Neural progenitor cell (in vitro differentiated cells): ENCODE data around the gene FGF9. TPM values are rescaled to one million over a fixed set of nuclear protein-coding genes. Genes with fewer than 3 reads are reported as not detected.

Experiments
- DNase-seq: peaks from one replicate; pipeline ENCODE4 v3.0.0-alpha.2; 2016; ENCODE audit warnings: low spot score
- H2AFZ ChIP-seq: fragments of 200-600 bp; sonication (generic); replicated peaks from 2 replicates; pipeline ENCODE4 v1.6.1; 2016; ENCODE audit warnings: antibody characterized with exemption
- H3F3A ChIP-seq: fragments of 200-600 bp; sonication (generic); 2 replicates; pipeline ENCODE4 v1.6.1; 2016; ENCODE audit warnings: antibody characterized with exemption, low read depth
- H3K27ac ChIP-seq: fragments of 200-600 bp; sonication (generic); 2 replicates; pipeline ENCODE4 v1.5.1; 2016; ENCODE audit warnings: mild to moderate bottlenecking
- H3K27me3 ChIP-seq: fragments of 200-600 bp; sonication (generic); 2 replicates; pipeline ENCODE4 v1.6.1; 2016; ENCODE audit warnings: mild to moderate bottlenecking, moderate library complexity
- H3K36me3 ChIP-seq: fragments of 200-600 bp; sonication (generic); 2 replicates; pipeline ENCODE4 v1.5.1; 2016
- H3K4me1 ChIP-seq: fragments of 200-600 bp; sonication (generic); 2 replicates; pipeline ENCODE4 v1.6.1; 2016; ENCODE audit warnings: mixed run types
- H3K4me2 ChIP-seq: fragments of 200-600 bp; sonication (generic); 2 replicates; pipeline ENCODE4 v1.6.1; 2016
- H3K4me3 ChIP-seq: fragments of 200-600 bp; sonication (generic); 2 replicates; pipeline ENCODE4 v1.5.1; 2016
- H3K79me2 ChIP-seq: fragments of 200-600 bp; sonication (generic); 2 replicates; pipeline ENCODE4 v1.6.1; 2016; ENCODE audit warnings: low read depth
- H3K9ac ChIP-seq: fragments of 200-600 bp; sonication (generic); 2 replicates; pipeline ENCODE4 v1.6.1; 2016
- H3K9me3 ChIP-seq: fragments of 200-600 bp; sonication (generic); 2 replicates; pipeline ENCODE4 v1.5.1; 2016; ENCODE audit warnings: low read depth
- H4K20me1 ChIP-seq: fragments of 200-600 bp; sonication (generic); 2 replicates; pipeline ENCODE4 v1.6.1; 2016; ENCODE audit warnings: low read depth
- H3K27ac Mint-ChIP-seq: 3 replicates; pipeline ENCODE4 v1.8.0; 2021; ENCODE audit warnings: mixed read lengths
- H3K27me3 Mint-ChIP-seq: 2 replicates; pipeline ENCODE4 v1.8.0; 2022; ENCODE audit warnings: low read depth, mild to moderate bottlenecking, inconsistent platforms, moderate library complexity, mixed read lengths; ENCODE audit not compliant: insufficient read depth
- H3K36me3 Mint-ChIP-seq: 3 replicates; pipeline ENCODE4 v1.8.0; 2021; ENCODE audit warnings: mixed read lengths
- H3K4me1 Mint-ChIP-seq: 3 replicates; pipeline ENCODE4 v1.8.0; 2021; ENCODE audit warnings: mixed read lengths
- H3K4me3 Mint-ChIP-seq: 3 replicates; pipeline ENCODE4 v1.8.0; 2021; ENCODE audit warnings: mild to moderate bottlenecking, moderate library complexity, mixed read lengths
- H3K9me3 Mint-ChIP-seq: 3 replicates; pipeline ENCODE4 v1.8.0; 2020; ENCODE audit warnings: mixed read lengths
- EZH2 ChIP-seq: fragments of 200-600 bp; sonication (generic); IDR thresholded peaks from 2 replicates; pipeline ENCODE4 v1.6.1; 2017; ENCODE audit warnings: antibody characterized with exemption, mild to moderate bottlenecking, moderate library complexity
- EZH2phosphoT487 ChIP-seq: fragments of 200-600 bp; sonication (generic); IDR thresholded peaks from 2 replicates; pipeline ENCODE4 v1.6.1; 2017; ENCODE audit warnings: antibody characterized with exemption
- total RNA-seq: library from RNA; depleted of rRNA; stranded (reverse); fragments of >200 nt; gene quantifications from 2 replicates; pipeline ENCODE4 v1.2.3, GENCODE V29; 2015; ENCODE audit warnings: low replicate concordance
- TF ChIP-seq, protein P1 (sequence below): fragments of 200-600 bp; sonication (generic); IDR thresholded peaks from 2 replicates; pipeline ENCODE4 v1.5.1; 2017; ENCODE audit warnings: antibody characterized with exemption, mild to moderate bottlenecking

FGF9 gene
- total RNA-seq, 1 donor from 2014 or later, result 2.1 TPM

DNA sequence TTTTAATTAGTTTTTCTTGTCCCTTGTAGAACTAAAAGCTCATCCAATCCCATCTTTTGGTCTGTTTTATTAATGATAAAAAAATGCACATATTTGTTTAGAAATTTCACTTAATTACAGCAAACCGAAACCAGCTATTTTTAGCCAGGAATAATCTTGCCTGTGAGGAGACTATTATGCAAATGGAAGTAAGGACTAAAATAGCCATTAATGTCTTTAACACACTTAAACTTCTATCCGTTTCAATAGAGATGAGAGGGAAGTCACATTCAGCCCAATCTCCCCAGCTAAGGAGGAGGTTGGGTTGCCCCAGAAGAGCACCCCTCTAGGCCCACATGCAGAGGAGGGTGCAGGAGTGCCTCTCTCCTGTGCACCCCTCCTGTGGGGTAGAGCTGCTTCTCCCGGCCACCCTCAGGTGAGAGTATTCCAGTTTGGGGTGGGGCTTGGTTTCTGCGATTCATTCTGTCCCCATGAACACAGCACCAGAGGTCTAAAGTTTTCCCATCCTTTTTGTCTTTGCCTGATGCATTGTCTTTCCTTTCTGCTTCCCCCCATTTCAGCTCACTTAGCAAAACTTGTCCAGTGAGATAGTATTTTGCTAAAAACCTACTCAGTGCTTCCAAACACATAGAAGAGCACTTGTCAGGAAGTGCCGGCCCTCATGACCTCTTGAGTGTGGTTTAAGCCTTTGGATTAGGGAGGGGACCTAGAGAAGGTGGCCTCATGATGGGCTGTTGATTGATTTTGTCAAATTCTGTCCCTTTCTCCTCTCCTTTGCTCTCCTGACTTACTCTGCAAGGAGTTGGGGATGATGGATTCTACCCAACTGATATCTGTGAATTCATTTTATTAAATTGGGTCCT is 28.2 kb downstream of the FGF9 start:
- Histone ChIP-seq H3K4me2 (no peak overlapping the region), H2AFZ (no peak overlapping the region), H3K4me1 (no peaks in the 10 kb centered on the region), H3F3A (no peaks in the 10 kb centered on the region), H3K27ac (no peak overlapping the region), H4K20me1 (no peaks in the 10 kb centered on the region), H3K36me3 (no peaks in the 10 kb centered on the region), H3K9me3 (no peaks in the 10 kb centered on the region), H3K4me3 (no peak overlapping the region), H3K9ac (no peak overlapping the region), H3K27me3 (no peaks in the 10 kb centered on the region), H3K79me2 (no peaks in the 10 kb centered on the region)
- Mint-ChIP-seq H3K27ac (no peak overlapping the region), H3K4me3 (no peak overlapping the region), H3K36me3 (peaks cover 7% of the 10 kb centered on the region), H3K27me3 (no peaks in the 10 kb centered on the region), H3K9me3 (no peaks in the 10 kb centered on the region), H3K4me1 (no peaks in the 10 kb centered on the region)
- TF ChIP-seq EZH2phosphoT487, result no peak
- DNase-seq, result no peak

DNA sequence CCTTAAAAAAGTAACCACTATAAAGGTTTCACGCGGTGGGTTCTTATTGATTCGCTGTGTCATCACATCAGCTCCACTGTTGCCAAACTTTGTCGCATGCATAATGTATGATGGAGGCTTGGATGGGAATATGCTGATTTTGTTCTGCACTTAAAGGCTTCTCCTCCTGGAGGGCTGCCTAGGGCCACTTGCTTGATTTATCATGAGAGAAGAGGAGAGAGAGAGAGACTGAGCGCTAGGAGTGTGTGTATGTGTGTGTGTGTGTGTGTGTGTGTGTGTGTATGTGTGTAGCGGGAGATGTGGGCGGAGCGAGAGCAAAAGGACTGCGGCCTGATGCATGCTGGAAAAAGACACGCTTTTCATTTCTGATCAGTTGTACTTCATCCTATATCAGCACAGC is 30.6 kb downstream of the FGF9 start:
- Mint-ChIP-seq H3K4me1 (no peaks in the 10 kb centered on the region), H3K27ac (no peak overlapping the region), H3K9me3 (no peaks in the 10 kb centered on the region), H3K36me3 (peaks cover 7% of the 10 kb centered on the region), H3K4me3 (no peak overlapping the region), H3K27me3 (no peaks in the 10 kb centered on the region)
- no peak for DNase-seq
- Histone ChIP-seq H3K4me3 (no peak overlapping the region), H3K4me1 (no peaks in the 10 kb centered on the region), H3K27ac (no peak overlapping the region), H3F3A (no peaks in the 10 kb centered on the region), H3K27me3 (no peaks in the 10 kb centered on the region), H3K79me2 (no peaks in the 10 kb centered on the region), H3K9ac (no peak overlapping the region), H4K20me1 (no peaks in the 10 kb centered on the region), H3K36me3 (no peaks in the 10 kb centered on the region), H3K9me3 (no peaks in the 10 kb centered on the region), H3K4me2 (no peak overlapping the region), H2AFZ (no peak overlapping the region)
- TF ChIP-seq, protein P1, sequence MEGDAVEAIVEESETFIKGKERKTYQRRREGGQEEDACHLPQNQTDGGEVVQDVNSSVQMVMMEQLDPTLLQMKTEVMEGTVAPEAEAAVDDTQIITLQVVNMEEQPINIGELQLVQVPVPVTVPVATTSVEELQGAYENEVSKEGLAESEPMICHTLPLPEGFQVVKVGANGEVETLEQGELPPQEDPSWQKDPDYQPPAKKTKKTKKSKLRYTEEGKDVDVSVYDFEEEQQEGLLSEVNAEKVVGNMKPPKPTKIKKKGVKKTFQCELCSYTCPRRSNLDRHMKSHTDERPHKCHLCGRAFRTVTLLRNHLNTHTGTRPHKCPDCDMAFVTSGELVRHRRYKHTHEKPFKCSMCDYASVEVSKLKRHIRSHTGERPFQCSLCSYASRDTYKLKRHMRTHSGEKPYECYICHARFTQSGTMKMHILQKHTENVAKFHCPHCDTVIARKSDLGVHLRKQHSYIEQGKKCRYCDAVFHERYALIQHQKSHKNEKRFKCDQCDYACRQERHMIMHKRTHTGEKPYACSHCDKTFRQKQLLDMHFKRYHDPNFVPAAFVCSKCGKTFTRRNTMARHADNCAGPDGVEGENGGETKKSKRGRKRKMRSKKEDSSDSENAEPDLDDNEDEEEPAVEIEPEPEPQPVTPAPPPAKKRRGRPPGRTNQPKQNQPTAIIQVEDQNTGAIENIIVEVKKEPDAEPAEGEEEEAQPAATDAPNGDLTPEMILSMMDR, result no peak
- TF ChIP-seq EZH2phosphoT487, result no peak
- no peak for TF ChIP-seq EZH2

- TF ChIP-seq, protein P1, result no peak
- no peak for TF ChIP-seq EZH2phosphoT487
- no peak for TF ChIP-seq EZH2
- H3F3A ChIP-seq, result no peaks in the 10 kb centered on the region
- no peak overlapping the region for H3K4me2 ChIP-seq
- H3K27ac Mint-ChIP-seq, result no peak overlapping the region
- no peak for DNase-seq
- H3K4me1 ChIP-seq, result no peaks in the 10 kb centered on the region
- H3K27ac ChIP-seq, result no peak overlapping the region
- no peaks in the 10 kb centered on the region for H3K9me3 Mint-ChIP-seq
- H2AFZ ChIP-seq, result no peak overlapping the region
- no peaks in the 10 kb centered on the region for H3K79me2 ChIP-seq
- no peaks in the 10 kb centered on the region for H3K27me3 Mint-ChIP-seq
- no peaks in the 10 kb centered on the region for H4K20me1 ChIP-seq
- H3K4me3 Mint-ChIP-seq, result no peak overlapping the region
- no peak overlapping the region for H3K9ac ChIP-seq
- no peaks in the 10 kb centered on the region for H3K9me3 ChIP-seq
- no peaks in the 10 kb centered on the region for H3K4me1 Mint-ChIP-seq
- no peaks in the 10 kb centered on the region for H3K36me3 ChIP-seq
- no peak overlapping the region for H3K4me3 ChIP-seq
- no peaks in the 10 kb centered on the region for H3K27me3 ChIP-seq
- peaks cover 4% of the 10 kb centered on the region for H3K36me3 Mint-ChIP-seq
These were observed 33.0 kb downstream of the FGF9 start for GRCh38 chr13:21703846-21704245.

- H3K27me3 Mint-ChIP-seq, result peaks cover 3% of the 10 kb centered on the region
- peaks cover 12% of the 10 kb centered on the region for H3K9me3 Mint-ChIP-seq
- Histone ChIP-seq H3K4me1 (no peaks in the 10 kb centered on the region), H3K9ac (no peak overlapping the region), H3K9me3 (no peaks in the 10 kb centered on the region), H3K79me2 (no peaks in the 10 kb centered on the region), H3K4me2 (no peak overlapping the region), H3K4me3 (no peak overlapping the region), H2AFZ (no peak overlapping the region), H3K36me3 (no peaks in the 10 kb centered on the region), H3K27me3 (no peaks in the 10 kb centered on the region), H3K27ac (no peak overlapping the region), H3F3A (no peaks in the 10 kb centered on the region), H4K20me1 (no peaks in the 10 kb centered on the region)
- no peaks in the 10 kb centered on the region for H3K36me3 Mint-ChIP-seq
- no peak overlapping the region for H3K4me3 Mint-ChIP-seq
- TF ChIP-seq EZH2phosphoT487 (no peak), EZH2 (no peak)
- TF ChIP-seq, protein P1, result no peak
- H3K27ac Mint-ChIP-seq, result no peak overlapping the region
- no peaks in the 10 kb centered on the region for H3K4me1 Mint-ChIP-seq
- DNase-seq, result no peak
These were observed 36.7 kb downstream of the FGF9 start for GRCh38 chr13:21707586-21707985.
